Inflammatory macrophage treated with lipopolysaccharide for 4 hours (primary cell): Measurements from ENCODE around the gene NUBP2.
"Not testable (repeated sequence)": the region's sequence is repeated elsewhere in the genome, so short reads cannot be mapped to it uniquely, and the experiment has no call there.

Experiments used
- DNase-seq: peaks from one replicate; pipeline ENCODE4 v3.0.0-alpha.2; 2020

Gene NUBP2

GRCh38 chr16:1787056-1787321 lies 4.2 kb downstream of the NUBP2 start:
- no peak for DNase-seq

DNA sequence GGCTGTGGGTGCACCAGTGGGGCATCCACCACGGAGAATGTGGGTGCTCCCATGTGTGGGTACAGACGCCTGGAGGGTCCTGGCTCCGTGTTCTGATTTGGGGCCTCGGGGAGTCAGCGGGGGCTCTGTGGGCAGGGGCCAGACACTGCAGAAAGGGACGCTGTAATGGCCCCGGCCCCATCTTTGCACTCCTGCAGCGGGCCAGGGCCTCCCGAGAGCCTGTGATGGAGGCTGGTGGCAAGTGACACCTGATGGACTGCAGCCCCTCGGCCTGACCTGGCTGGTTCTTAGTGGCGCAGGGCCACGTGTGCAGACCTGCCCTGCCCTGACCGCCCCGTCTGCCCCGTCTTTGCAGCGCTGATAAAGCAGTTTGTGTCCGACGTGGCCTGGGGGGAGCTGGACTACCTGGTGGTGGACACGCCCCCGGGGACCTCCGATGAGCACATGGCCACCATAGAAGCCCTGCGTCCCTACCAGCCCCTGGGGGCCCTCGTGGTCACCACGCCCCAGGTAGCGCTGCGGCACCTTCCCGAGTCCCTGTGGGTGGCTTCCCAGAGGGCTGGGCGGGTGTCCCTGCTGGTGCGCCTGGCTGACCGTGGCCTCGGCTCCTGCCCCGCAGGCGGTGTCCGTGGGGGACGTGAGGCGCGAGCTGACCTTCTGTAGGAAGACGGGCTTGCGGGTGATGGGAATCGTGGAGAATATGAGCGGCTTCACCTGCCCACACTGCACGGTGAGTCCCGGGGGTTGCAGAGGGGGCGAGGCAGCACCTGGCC lies 4.7 kb downstream of the NUBP2 start:
- no peak for DNase-seq

GRCh38 chr16:1788095-1788707 lies 5.4 kb downstream of the NUBP2 start:
- DNase-seq = no peak

DNA sequence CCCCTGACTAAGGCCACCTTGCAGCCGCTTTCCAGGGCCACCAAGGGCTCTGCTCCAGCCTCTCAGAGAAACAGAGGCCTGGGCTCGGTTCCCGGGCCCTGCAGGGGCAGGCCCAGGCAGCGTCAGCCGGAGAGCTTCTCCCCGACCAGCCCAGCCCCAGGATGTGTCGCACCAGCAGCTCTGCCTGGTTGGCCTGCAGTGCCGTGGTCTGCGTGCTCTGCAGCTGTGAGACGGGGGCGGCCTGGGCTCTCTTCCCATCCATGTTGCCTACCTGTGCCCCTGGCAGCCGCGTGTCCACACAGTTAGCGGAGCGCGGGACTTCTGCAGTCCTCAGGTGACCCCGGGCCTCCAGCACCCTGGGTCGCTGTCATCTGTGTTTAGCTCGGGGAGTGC lies 5.9 kb downstream of the NUBP2 start:
- DNase-seq = no peak

DNA sequence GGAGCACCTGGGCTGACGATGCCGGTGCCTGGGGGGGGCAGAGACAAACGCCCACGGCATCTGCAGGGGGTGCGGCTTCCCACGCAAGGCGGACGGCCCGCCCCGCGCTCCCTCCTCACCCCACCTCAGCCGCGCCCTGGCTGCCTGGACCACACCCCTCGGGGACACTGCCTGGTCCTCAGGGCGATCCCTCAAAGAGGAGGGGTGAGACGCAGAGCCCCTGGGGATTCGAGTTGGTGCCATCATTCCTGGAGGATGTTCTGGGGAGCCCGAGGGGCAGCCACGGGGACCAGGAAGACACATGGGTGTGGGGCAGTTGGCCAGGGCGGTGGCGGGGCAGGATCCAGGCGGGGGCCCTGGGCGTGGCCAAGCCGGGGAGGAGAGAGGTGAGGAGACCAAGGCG lies 6.9 kb downstream of the NUBP2 start:
- DNase-seq = no peak

DNA sequence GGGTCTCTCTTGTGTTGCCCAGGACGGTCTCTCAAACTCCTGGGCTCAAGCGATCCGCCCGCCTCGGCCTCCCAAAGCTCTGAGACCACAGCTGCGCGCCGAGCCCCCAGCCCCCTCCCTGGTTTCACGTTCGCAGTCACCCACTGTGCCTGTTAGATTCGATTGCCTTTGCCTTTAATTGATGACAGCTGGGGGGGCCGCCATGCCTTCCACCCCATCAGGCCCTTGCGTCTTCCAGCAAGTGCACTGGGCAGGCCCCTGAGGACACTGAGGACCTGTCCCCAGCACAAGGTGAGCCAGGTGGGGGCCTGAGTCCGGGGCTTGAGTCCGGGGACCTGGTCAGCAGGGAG lies 7.5 kb downstream of the NUBP2 start:
- DNase-seq = no peak

- DNase-seq = no peak
Observed at GRCh38 chr16:1790611-1791255, 8.0 kb downstream of the NUBP2 start.

DNA sequence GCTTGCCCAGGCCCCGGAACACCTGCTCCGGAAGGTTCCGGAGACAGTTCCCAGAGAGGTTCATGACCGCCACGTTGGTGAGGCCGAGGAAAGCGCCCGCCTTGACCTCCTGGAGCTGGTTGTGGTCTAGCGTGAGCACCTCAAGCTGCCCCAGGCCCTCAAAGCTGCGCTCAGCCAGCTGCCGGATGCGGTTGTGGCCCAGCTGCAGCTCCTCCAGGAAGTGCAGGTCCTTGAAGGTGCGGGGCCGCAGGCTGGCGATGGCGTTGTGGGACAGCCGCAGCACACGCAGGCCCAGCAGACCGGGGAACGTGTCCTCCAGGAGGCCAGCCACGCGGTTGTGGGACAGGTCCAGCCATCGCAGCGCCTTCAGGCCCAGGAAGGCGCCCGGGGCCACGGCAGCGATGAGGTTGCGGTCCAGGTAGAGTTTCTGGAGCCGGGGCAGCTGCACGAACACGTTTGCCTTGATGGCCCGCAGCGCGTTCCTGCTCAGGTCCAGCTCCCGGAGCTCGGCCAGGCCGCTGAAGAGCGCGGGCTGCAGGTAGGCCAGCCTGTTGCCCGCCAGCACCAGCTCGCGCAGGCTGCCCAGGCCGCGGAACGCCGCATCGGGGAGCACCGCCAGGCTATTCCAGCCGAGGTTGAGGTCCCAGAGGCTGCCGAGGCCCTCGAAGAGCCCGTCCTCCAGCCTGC lies 8.6 kb downstream of the NUBP2 start:
- DNase-seq = no peak

- DNase-seq = no peak
Observed at GRCh38 chr16:1791943-1792812, 9.4 kb downstream of the NUBP2 start.

DNA sequence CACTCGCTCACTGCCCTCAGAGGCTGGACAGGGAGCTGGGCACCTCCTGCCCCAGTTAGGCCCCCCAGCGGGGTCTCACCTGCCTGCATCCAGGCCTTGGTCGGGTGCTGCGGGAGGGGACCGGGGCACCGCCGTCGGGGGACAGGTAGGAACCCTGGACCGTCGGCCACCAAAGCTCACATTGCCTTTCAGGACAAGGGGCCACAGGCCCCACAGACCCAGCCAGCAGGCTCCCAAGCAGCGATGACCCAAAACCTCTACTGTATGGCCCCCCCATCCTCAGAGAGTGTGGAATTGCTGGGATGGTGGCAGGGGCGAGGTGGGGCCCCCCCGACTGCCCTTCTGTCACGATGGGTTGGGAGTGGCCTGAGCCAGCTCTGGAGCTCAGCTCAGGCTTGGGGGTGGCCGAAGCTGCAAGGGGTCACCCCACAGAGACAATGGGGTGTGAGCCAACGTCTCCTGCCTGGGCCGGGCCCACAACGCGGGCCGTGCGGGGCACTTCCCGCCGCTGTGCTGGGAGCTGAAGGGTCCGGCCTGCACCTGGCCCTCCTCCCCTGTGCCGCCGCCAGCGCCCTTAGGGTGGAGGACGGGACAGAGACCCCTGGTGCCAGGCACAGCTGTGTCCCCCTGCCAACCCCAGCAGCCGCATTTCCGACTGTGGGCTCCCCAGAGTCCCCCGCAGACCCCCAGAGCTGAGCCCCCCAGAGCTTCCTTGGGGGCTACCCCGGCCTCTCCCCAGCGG lies 10.2 kb downstream of the NUBP2 start:
- DNase-seq = no peak

DNA sequence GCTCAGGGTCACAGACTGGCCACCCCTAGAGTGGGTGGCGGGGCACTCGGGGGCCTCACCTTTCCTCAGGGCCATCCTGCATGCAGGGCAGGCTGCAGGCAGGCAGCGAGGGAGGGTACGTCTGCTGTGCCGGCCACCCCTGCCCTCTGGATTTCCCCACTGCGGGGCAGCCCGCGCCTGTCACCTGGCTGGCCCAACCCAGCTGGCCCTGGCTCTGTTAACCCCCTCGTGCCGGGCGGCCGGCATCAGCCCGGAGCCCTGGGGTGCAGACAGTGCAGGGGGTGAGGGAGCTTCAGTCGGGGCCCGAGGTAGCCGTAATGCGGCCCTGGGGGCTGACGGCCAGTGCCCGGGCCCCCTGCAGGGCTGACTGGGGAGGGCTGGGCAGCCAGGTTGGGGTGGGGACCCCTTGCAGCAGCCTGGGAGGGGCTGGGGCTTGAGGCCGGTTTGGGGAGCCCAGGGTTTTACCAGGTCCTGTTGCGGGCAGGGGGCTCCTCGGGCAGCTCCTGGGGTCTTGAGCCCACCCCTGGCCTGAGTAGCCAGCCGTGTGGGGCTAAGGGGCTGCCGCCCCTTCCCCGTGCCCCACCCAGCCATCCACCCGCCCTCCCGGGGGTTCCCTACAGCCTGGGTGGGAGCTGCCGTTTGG lies 10.9 kb downstream of the NUBP2 start, which contains the start of gene IGFALS:
Gene IGFALS (minus strand): TSS at position 128 of the 643 bp plus-strand sequence. CDS start 53 bp downstream, at position 75.
- no peak for DNase-seq

GRCh38 chr16:1794221-1794871 lies 11.6 kb downstream of the NUBP2 start:
- no peak for DNase-seq

GRCh38 chr16:1794908-1795666 lies 12.3 kb downstream of the NUBP2 start:
- DNase-seq = no peak

DNA sequence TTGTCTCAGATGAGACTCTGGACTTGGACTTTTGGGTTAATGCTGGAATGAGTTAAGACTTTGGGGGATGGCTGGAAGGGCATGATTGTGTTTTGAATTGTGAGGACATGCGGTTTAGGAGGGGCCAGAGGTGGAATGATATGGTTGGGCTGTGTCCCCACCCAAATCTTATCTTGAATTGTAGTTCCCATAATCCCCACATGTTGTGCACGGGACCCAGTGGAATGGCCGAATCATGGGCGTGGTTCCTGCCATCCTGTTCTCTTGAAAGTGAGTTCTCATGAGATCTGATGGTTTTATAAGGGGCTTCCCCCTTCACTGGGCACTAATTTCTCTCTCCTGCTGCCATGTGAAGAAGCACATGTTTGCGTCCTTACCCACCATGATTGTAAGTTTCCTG lies 16.5 kb downstream of the NUBP2 start:
- DNase-seq = not testable (repeated sequence)

- no peak for DNase-seq
Observed at GRCh38 chr16:1800701-1801100, 17.9 kb downstream of the NUBP2 start.

DNA sequence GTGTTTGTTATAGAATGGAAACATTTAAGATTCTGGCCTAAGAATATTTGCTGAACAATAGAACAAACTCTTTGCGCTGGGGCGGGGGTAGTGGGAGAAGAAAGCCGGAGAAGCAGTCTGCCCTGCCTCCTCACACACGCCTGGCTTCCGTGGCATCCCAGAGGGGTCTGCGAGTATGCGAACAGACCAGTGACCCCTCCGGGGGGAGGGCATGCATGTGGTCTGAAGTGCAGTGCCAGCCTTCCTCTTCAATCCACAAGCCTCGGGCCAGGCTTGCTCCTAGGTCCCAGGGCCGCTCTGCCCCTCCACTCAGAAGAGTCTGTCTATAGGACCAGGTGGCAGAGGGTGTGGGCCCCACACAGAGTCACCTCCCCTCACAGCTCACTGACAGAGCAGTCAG lies 24.9 kb downstream of the NUBP2 start:
- DNase-seq = no peak

GRCh38 chr16:1808691-1809090 lies 25.9 kb downstream of the NUBP2 start:
- DNase-seq = no peak

GRCh38 chr16:1809281-1809801 lies 26.6 kb downstream of the NUBP2 start:
- no peak for DNase-seq

GRCh38 chr16:1810106-1810505 lies 27.3 kb downstream of the NUBP2 start:
- DNase-seq = no peak

- DNase-seq = no peak
Observed at GRCh38 chr16:1810536-1810935, 27.8 kb downstream of the NUBP2 start.
